Mesenchymal stem cell (in vitro differentiated cells and primary cell): ENCODE data around the gene TBL1X.

Source experiments
- DNase-seq: peaks from one replicate; pipeline ENCODE4 v3.0.0-alpha.2; 2013
- H2AFZ ChIP-seq: one replicate; pipeline ENCODE4 v1.6.1; 2013; ENCODE audit warnings: low read depth, mild to moderate bottlenecking, control low read depth, inconsistent platforms, low read length, moderate library complexity
- H2AK5ac ChIP-seq: 2 replicates; pipeline ENCODE4 v1.6.1; 2013; ENCODE audit warnings: low read length, moderate library complexity, mild to moderate bottlenecking, inconsistent platforms; ENCODE audit not compliant: severe bottlenecking
- H2BK120ac ChIP-seq: one replicate; pipeline ENCODE4 v1.6.1; 2013; ENCODE audit warnings: low read depth, mild to moderate bottlenecking, inconsistent platforms, low read length, moderate library complexity
- H2BK12ac ChIP-seq, 2 experiments: one replicate each; pipeline ENCODE4 v1.6.1; 2013; ENCODE audit warnings: inconsistent platforms in 2 of 2, low read length in 2 of 2, mild to moderate bottlenecking in 2 of 2, moderate library complexity in 2 of 2, control low read depth in 1 of 2
- H2BK15ac ChIP-seq: one replicate; pipeline ENCODE4 v1.6.1; 2013; ENCODE audit warnings: mild to moderate bottlenecking, low read depth, inconsistent platforms; ENCODE audit not compliant: poor library complexity, severe bottlenecking
- H2BK5ac ChIP-seq: 2 replicates; pipeline ENCODE4 v1.6.1; 2013; ENCODE audit warnings: low read depth, mild to moderate bottlenecking, low read length, control low read depth, inconsistent platforms; ENCODE audit not compliant: poor library complexity, severe bottlenecking
- H3K14ac ChIP-seq, 2 experiments: one replicate each; pipeline ENCODE4 v1.6.1; 2013; ENCODE audit warnings: inconsistent platforms in 2 of 2, low read length in 2 of 2, control low read depth in 1 of 2, mild to moderate bottlenecking in 1 of 2, moderate library complexity in 1 of 2
- H3K18ac ChIP-seq, 2 experiments: one replicate each; pipeline ENCODE4 v1.6.1; 2013; ENCODE audit warnings: inconsistent platforms in 2 of 2, low read length in 2 of 2, control low read depth in 1 of 2, low read depth in 1 of 2, mild to moderate bottlenecking in 1 of 2
- H3K23ac ChIP-seq, 2 experiments: one replicate each; pipeline ENCODE4 v1.6.1; 2013; ENCODE audit warnings: inconsistent platforms in 2 of 2, low read length in 2 of 2, mild to moderate bottlenecking in 2 of 2, moderate library complexity in 2 of 2, control low read depth in 1 of 2
- H3K27ac ChIP-seq: 2 replicates; pipeline ENCODE4 v1.5.1; 2013; ENCODE audit warnings: mild to moderate bottlenecking, moderate library complexity, low read length, control low read depth, inconsistent platforms; ENCODE audit not compliant: poor library complexity, severe bottlenecking
- H3K27me3 ChIP-seq, 2 experiments: 2 replicates each; pipeline versions ENCODE4 v1.6.1 to v1.7.0; 2013; ENCODE audit warnings: low read length in 2 of 2, mild to moderate bottlenecking in 2 of 2, moderate library complexity in 2 of 2, control low read depth in 1 of 2, inconsistent platforms in 1 of 2; ENCODE audit not compliant: control insufficient read depth in 1 of 2, insufficient read depth in 1 of 2
- H3K36me3 ChIP-seq, 2 experiments: 2 replicates each; pipeline versions ENCODE4 v1.6.1 to v1.7.0; 2013; ENCODE audit warnings: low read length in 2 of 2, control low read depth in 1 of 2, inconsistent platforms in 1 of 2, low read depth in 1 of 2, mild to moderate bottlenecking in 1 of 2; ENCODE audit not compliant: insufficient read depth in 2 of 2, control insufficient read depth in 1 of 2
- H3K4ac ChIP-seq, 2 experiments: one replicate each; pipeline ENCODE4 v1.6.1; 2013; ENCODE audit warnings: inconsistent platforms in 2 of 2, low read length in 2 of 2, mild to moderate bottlenecking in 2 of 2, moderate library complexity in 2 of 2, control low read depth in 1 of 2, low read depth in 1 of 2
- H3K4me1 ChIP-seq: 2 replicates; pipeline ENCODE4 v1.6.1; 2013; ENCODE audit warnings: low read depth, low read length, control low read depth; ENCODE audit not compliant: control insufficient read depth, insufficient read depth
- H3K4me2 ChIP-seq: 2 replicates; pipeline ENCODE4 v1.6.1; 2013; ENCODE audit warnings: low read length, mild to moderate bottlenecking, inconsistent platforms; ENCODE audit not compliant: poor library complexity, severe bottlenecking
- H3K4me3 ChIP-seq, 2 experiments: 2 replicates each; pipeline versions ENCODE4 v1.5.1 to v1.7.0; 2013; ENCODE audit warnings: low read length in 2 of 2, mild to moderate bottlenecking in 2 of 2, control low read depth in 1 of 2, low read depth in 1 of 2; ENCODE audit not compliant: insufficient read depth in 1 of 2
- H3K79me1 ChIP-seq: replicated peaks from 2 replicates; pipeline ENCODE4 v1.6.1; 2013; ENCODE audit warnings: mild to moderate bottlenecking, control low read depth, low read length, inconsistent platforms; ENCODE audit not compliant: poor library complexity, severe bottlenecking
- H3K9ac ChIP-seq: 2 replicates; pipeline ENCODE4 v1.7.0; 2013; ENCODE audit warnings: mild to moderate bottlenecking, low read length, moderate library complexity
- H3K9me3 ChIP-seq: 2 replicates; pipeline ENCODE4 v1.7.0; 2013; ENCODE audit warnings: mild to moderate bottlenecking, low read length; ENCODE audit not compliant: control insufficient read depth
- H4K8ac ChIP-seq: one replicate; pipeline ENCODE4 v1.6.1; 2013; ENCODE audit warnings: inconsistent platforms, mild to moderate bottlenecking, low read length, moderate library complexity
- H4K91ac ChIP-seq: one replicate; pipeline ENCODE4 v1.6.1; 2013; ENCODE audit warnings: mild to moderate bottlenecking, low read length, inconsistent platforms
- WGBS: methylation state at CpG from one replicate; pipeline ENCODE4 v1.1.7; 2013; ENCODE audit warnings: mixed read lengths; 5-methylcytosine and 5-hydroxymethylcytosine counted together

The TBL1X gene

GRCh38 chrX:9728261-9728660, 263.4 kb downstream of the TBL1X start:
- Histone ChIP-seq H3K4me3 (no peak overlapping the region), H2BK15ac (no peak overlapping the region), H3K9ac (no peak overlapping the region), H2BK120ac (no peak overlapping the region), H3K4ac (no peak overlapping the region), H4K91ac (no peak overlapping the region), H3K36me3 (peaks cover 0 to under 1% of the 10 kb centered on the region in 2 experiments), H3K4me1 (no peaks in the 10 kb centered on the region), H2AFZ (no peak overlapping the region), H2BK5ac (no peak overlapping the region), H4K8ac (no peak overlapping the region), H3K79me1 (no peaks in the 10 kb centered on the region), H3K4me2 (no peak overlapping the region), H3K9me3 (peaks cover 36% of the 10 kb centered on the region), H2AK5ac (no peak overlapping the region), H3K14ac (no peak overlapping the region), H3K23ac (no peak overlapping the region), H3K18ac (no peak overlapping the region), H3K27ac (no peak overlapping the region), H3K27me3 (no peaks in the 10 kb centered on the region), H2BK12ac (no peak overlapping the region)
- no peak for DNase-seq
- 96% methylated on average over 1 of the region's 3 CpGs for WGBS

GRCh38 chrX:9729171-9729885, 264.5 kb downstream of the TBL1X start:
- no peak overlapping the region for H2BK15ac ChIP-seq
- H3K4me2 ChIP-seq = no peak overlapping the region

GRCh38 chrX:9730078-9730477, 265.2 kb downstream of the TBL1X start:
- no peak overlapping the region for H3K4ac ChIP-seq
- no peak overlapping the region for H2BK120ac ChIP-seq
- H3K9me3 ChIP-seq = peaks cover 33% of the 10 kb centered on the region
- H4K8ac ChIP-seq = no peak overlapping the region
- no peak overlapping the region for H3K23ac ChIP-seq
- H3K79me1 ChIP-seq = no peaks in the 10 kb centered on the region
- H3K4me2 ChIP-seq = no peak overlapping the region
- no peak overlapping the region for H4K91ac ChIP-seq
- no peak overlapping the region for H3K27ac ChIP-seq
- H3K4me1 ChIP-seq = no peaks in the 10 kb centered on the region
- DNase-seq = no peak
- no peak overlapping the region for H3K9ac ChIP-seq
- H3K18ac ChIP-seq = no peak overlapping the region
- no peak overlapping the region for H3K14ac ChIP-seq
- no peak overlapping the region for H2BK15ac ChIP-seq
- no peak overlapping the region for H2AK5ac ChIP-seq
- H2BK12ac ChIP-seq = no peak overlapping the region
- no peak overlapping the region for H2BK5ac ChIP-seq
- no peak overlapping the region for H3K4me3 ChIP-seq
- H3K36me3 ChIP-seq = no peaks in the 10 kb centered on the region
- no peak overlapping the region for H2AFZ ChIP-seq
- no peaks in the 10 kb centered on the region for H3K27me3 ChIP-seq
- WGBS = 100% methylated on average over 2 of the region's 3 CpGs

More at GRCh38 chrX:9729171-9729885, 264.5 kb downstream of the TBL1X start:
- no peak overlapping the region for H3K9ac ChIP-seq
- H3K4me3 ChIP-seq = no peak overlapping the region
- H3K36me3 ChIP-seq = no peaks in the 10 kb centered on the region
- peaks cover 34% of the 10 kb centered on the region for H3K9me3 ChIP-seq
- H4K91ac ChIP-seq = no peak overlapping the region
- 50% methylated on average over 4 of the region's 5 CpGs for WGBS
- H3K23ac ChIP-seq = no peak overlapping the region
- no peaks in the 10 kb centered on the region for H3K79me1 ChIP-seq
- no peaks in the 10 kb centered on the region for H3K27me3 ChIP-seq
- DNase-seq = peak; percentile 81
- H3K4me1 ChIP-seq = no peaks in the 10 kb centered on the region
- no peak overlapping the region for H3K4ac ChIP-seq
- no peak overlapping the region for H2BK12ac ChIP-seq
- no peak overlapping the region for H2AFZ ChIP-seq
- peak overlapping the region in 1 of 2 experiments; percentile 21 for H3K18ac ChIP-seq
- H2AK5ac ChIP-seq = no peak overlapping the region
- H3K27ac ChIP-seq = no peak overlapping the region
- H4K8ac ChIP-seq = no peak overlapping the region
- no peak overlapping the region for H2BK120ac ChIP-seq
- H3K14ac ChIP-seq = no peak overlapping the region
- no peak overlapping the region for H2BK5ac ChIP-seq

GRCh38 chrX:9730752-9731151, 265.9 kb downstream of the TBL1X start:
- Histone ChIP-seq H3K23ac (no peak overlapping the region), H3K18ac (no peak overlapping the region), H3K27ac (no peak overlapping the region), H2BK15ac (no peak overlapping the region), H2BK5ac (no peak overlapping the region), H2AFZ (no peak overlapping the region), H3K4ac (no peak overlapping the region), H3K27me3 (no peaks in the 10 kb centered on the region), H2AK5ac (no peak overlapping the region), H3K4me3 (no peak overlapping the region), H4K8ac (no peak overlapping the region), H3K4me1 (no peaks in the 10 kb centered on the region), H3K4me2 (no peak overlapping the region), H3K14ac (no peak overlapping the region), H2BK120ac (no peak overlapping the region), H3K36me3 (no peaks in the 10 kb centered on the region), H3K9ac (no peak overlapping the region), H2BK12ac (no peak overlapping the region), H3K9me3 (peaks cover 34% of the 10 kb centered on the region), H4K91ac (no peak overlapping the region), H3K79me1 (no peaks in the 10 kb centered on the region)
- DNase-seq = no peak
- no CpG with 5 or more reads among the region's 1 CpG for WGBS
